Stimulated activated CD4-positive, alpha-beta T cell treated with anti-CD3 and anti-CD28 coated beads, Interleukin-2, amount 100 ng/mL, for 48 hours (primary cell): ENCODE measurements around the gene BCL2L14.
"Not testable (repeated sequence)": the region's sequence is repeated elsewhere in the genome, so short reads cannot be mapped to it uniquely, and the experiment has no call there.

Experiments used
- DNase-seq, 2 donors: peaks; one replicate each; pipeline ENCODE4 v3.0.0-alpha.2; 2020

BCL2L14 gene

DNA sequence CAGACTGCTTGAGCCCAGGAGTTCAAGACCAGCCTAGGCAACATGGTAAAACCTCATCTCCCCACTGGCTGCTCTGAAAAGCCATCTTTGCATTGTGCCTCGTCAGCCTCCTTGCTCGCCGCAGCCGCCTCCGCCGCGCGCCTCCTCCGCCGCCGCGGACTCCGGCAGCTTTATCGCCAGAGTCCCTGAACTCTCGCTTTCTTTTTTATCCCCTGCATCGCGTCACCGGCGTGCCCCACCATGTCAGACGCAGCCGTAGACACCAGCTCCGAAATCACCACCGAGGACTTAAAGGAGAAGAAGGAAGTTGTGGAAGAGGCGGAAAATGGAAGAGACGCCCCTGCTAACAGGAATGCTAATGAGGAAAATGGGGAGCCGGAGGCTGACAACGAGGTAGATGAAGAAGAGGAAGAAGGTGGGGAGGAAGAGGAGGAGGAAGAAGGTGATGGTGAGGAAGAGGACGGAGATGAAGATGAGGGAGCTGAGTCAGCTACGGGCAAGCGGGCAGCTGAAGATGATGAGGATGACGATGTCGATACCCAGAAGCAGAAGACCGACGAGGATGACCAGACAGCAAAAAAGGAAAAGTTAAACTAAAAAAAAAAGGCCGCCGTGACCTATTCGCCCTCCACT, 40.3 kb downstream of the BCL2L14 start:
- DNase-seq = peak in 1 of 2 donors; percentile 3

DNA sequence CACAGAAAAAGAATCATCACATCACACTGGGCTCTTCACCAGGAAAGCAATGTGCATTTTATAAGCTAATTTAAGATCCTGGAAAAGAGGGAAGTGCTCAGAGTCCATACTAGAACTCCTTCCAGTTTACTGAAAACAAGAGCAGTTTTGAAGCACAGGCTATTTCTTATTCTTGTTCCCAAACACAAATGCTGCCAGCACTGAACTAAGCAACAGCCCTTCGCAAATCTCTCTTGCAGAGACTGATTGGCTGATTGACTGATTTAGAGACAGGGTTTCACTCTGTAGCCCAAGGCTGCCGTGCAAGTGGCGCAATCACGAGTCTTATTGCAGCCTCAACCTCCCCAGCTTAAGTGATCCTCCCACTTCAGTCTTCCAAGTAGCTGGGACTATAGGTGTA, 44.8 kb downstream of the BCL2L14 start:
- DNase-seq = no peak

DNA sequence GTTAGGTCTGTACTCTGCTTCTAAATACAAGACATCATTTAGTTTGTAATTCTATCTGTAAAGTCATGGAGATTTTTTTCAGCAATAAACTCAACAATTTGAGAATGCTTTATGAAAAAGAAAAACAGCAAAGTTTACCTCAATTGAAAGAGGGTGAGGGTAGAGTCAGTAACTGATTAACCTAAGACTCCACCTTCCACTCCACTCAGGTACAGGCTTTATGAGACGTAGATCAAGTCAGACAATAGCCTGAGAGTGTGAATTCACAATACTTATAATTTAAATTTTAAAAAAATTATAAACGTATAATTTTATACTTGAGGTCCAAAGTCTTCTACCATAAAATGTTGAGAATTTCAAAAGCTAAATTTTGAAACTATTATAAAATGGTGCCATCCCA, 45.9 kb downstream of the BCL2L14 start:
- DNase-seq = no peak

DNA sequence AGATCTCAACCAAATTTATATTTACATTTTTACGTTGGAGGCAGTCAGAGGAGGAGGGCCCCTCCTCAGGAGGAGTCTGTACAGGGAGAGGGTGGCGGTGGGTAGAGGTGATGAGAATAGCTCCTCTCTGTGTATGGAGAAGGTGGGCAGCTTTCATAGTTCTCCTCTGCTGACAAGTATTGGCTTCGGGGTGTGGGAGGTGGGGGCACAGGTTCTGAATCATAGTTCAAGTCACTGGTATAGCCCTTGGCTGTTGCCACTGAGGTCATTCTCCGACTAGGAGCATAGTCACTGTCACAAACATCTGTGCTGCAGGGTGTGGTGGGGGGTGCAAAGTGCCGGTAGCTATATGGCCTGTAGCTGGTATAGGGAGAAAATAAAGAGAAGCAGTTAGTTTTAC, 50.3 kb downstream of the BCL2L14 start:
- DNase-seq = no peak

DNA sequence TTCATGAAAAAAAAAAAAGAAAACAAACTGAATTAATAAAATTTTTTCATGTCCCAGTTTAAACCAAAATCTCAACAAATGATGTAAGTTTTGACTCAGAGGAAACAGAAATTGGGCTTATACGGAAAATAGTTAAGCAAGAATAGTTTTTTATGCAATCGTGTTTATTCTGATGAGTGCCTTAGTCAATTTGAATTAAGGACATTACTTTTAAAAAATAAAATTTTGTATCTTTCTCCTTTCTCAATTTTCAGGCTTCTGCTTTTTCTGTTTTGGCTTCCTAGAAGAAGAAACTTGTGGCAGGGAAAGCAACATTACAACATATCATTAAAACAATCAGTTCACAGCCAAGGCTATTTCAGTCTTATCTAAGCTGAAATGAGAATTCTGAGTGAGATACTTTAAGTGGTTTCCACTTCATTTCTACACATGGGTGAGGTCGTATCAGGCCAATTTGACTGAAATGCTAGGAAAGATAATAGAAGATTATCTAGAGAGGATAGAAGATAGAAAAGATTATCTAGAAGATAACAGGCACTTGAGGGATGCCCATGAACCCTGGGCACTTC, 52.4 kb downstream of the BCL2L14 start:
- DNase-seq = no peak

DNA sequence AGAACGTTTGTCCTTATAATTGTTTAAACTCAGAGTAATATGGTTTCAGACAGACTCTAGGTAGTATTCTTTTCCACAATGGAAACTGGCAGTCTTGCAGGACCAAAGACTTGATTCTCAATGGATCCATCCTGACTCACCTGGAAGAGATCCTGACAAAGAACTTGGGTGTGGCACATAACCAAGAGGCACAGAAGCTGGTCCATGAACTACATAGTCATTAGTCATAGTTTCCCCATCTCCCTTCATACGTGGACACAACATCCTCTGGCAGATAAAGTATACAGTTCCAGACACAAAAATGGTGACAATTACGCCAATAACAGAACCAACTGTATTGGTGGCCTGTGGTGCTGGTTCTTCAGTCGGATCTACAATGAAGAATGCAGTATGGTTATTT, 55.8 kb downstream of the BCL2L14 start:
- no peak for DNase-seq

DNA sequence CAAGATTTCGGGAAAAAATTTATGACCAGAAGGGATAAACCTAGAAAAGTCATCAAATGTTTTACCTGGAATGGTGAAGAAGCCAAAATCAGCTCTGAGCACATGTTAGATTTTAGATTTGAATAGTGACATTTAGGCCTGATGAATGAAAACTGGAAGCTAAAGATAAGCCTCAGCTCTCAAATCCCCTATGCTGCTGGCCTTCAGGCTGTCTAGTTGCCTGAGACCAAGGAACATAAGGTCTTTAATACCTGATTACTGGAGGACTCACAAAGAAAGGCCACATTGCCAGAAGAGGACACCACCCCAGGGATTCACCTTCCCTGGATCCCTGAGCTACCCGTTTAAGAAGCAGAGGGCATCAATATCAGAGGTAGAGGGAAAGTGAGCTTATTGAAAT, 56.6 kb downstream of the BCL2L14 start:
- no peak for DNase-seq

DNA sequence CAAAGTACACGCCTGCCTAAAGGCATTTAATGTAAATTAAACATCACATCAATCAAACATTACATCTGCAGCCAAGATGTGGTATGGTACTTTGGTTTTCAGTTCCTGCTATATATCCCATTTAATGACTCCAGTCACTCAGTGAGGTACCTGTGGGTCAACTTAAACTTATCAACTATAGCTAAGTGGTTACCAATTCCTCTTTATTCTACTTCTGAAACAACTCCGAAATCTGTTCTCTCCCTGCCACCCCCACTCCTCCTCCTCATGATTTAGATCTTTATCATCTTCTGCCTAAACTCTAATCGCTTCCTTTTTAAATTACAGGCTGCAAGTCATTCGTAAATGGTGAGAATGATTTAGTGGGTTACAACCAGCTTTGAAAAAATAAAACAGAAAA, 57.9 kb downstream of the BCL2L14 start:
- no peak for DNase-seq

DNA sequence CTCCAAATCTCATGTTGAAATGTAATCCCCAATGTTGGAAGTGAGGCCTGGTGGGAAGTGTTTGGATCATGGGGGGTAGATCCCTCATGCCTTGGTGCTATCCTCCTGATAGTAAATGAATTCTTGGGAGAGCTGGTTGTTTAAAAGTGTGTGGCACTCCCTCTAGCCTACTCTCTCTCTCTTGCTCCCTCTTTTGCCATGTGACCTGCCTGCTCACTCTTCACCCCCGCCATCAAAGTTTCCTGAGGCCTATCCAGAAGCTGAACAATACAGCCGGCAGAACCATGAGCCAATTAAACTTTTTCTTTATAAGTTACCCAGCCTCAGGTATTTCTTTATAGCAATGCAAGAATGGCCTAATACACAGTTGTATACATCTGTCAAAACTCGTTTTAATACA, 62.5 kb downstream of the BCL2L14 start:
- no peak for DNase-seq

DNA sequence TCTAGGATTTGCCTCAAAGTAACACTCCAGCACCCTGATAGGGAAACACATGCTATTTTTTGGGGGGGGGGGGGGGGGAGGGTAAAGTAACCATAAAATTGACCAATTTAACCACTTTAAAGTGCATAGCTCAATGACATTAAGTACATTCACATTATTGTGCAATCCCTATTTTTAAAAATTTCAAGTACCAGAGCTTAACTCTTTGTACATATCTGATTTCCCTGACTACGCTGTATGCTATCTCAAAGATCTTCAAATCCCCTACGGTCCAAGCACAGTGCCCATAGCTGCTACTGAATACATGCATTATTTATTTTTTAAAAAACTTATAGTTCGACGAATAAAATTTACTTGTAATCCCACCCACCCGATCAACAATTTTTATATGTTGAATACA, 63.0 kb downstream of the BCL2L14 start:
- no peak for DNase-seq

DNA sequence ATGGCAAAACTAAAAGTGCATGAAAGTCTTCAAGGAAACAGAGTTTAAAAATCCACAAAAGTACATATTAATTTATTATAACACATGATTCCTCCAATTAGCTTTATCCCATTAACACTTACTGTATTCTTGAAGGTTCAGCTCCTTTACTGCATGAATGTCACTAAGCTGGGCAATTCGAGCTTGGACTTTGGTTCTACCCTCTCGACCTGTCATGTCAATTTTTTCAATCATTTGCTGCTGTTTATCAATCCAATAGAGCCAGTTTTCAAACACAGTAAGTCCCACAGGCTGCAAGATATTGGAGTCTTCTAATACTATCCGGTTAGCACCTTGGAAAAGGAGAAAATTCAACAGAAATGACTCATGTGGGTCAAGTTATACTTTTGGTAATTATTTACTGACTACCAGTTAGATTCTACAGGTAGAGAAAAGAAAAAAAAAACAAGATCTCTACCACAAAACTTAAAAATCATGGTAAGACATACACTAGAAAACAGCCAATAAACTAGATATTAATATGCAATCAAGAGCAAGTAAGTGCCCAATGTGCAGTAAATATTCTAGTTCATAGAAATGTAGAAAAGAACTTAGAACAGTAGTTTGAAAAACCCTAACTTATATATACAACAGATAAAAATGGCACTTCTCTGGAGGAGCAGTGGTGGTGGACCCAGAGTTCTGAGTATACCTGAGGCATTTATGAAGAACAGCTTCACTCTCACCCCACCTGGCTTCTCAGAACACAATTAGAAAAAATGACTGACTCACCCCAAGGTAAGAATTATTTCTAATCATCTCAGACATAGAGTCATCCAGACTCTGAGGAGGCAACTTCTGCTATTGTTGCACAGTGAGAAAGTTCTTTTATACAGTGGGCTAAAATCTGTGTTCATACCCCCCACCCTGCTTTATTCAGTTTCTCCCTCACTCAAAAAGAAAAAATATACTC, 67.7 kb downstream of the BCL2L14 start:
- DNase-seq = no peak

DNA sequence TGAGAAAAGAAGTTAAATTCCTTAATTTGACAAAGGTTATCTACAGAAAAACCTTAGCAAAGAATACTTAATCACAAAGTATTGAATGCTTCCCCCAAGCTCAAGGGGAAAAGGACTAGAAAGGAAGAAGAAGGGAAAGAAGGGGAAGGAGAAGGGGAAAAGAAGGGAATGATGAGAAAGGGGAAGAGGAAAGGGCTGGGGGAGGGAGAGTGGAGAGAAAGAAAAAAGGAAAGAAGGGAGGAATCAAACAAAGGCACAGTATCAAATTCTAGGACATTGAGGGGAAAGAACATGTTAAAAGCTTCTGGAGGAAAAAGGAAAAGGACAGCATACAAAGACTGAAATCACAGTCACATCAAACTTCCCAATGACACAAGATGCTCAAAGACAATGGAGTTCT, 70.3 kb downstream of the BCL2L14 start:
- DNase-seq = no peak

DNA sequence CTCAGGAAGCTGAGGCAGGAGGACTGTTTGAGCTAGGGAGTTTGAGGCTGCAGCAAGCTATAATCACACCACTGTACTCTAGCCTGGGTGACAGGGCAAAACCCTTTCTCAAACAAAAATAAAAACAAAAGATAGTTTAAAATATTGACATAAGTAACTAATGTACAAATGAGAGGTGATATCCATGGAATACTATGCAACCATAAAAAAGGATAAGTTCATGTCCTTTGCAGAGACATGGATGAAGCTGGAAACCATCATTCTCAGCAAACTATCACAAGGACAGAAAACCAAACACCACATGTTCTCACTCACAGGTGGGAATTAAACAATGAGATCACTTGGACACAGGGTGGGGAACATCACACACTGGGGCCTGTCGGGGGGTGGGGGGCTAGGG, 73.8 kb downstream of the BCL2L14 start:
- not testable (repeated sequence) for DNase-seq

DNA sequence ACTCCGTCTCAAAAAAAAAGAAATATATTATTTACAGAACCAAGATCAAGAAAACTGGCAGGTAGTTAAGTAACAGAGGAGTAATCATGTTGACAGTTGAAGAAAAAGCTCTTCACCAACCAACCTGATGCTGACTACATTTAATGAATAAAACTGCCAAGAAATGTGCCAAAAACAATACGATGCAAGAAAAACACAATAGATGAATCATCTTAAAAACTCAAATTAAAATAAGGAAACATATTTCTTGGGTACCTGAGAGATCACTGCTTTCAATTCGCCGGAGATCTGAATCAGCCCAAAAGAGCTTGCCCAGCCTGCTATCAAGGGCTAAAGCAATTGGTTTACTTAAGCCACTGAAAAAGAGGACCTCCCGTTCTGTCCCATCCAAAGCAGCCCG, 76.4 kb downstream of the BCL2L14 start:
- DNase-seq = no peak
